ENCODE measurements around the gene NYNRIN.
"Not testable (repeated sequence)": the region's sequence is repeated elsewhere in the genome, so short reads cannot be mapped to it uniquely, and the experiment has no call there.

The NYNRIN gene

GRCh38 chr14:24370748-24371147, 28.1 kb upstream of the NYNRIN start:
- DNase-seq, result no peak

GRCh38 chr14:24371605-24372004, 27.2 kb upstream of the NYNRIN start:
- not testable (repeated sequence) for DNase-seq

- DNase-seq, result peak; percentile 38
Measured at GRCh38 chr14:24372701-24373416, 25.9 kb upstream of the NYNRIN start.

- no peak for DNase-seq
Measured at GRCh38 chr14:24376448-24377070, 22.2 kb upstream of the NYNRIN start.

GRCh38 chr14:24377126-24377525, 21.7 kb upstream of the NYNRIN start:
- peak; percentile 66 for DNase-seq

GRCh38 chr14:24377657-24378056, 21.1 kb upstream of the NYNRIN start:
- peak; percentile 92 for DNase-seq

- DNase-seq, result no peak
Measured at GRCh38 chr14:24378327-24378726, 20.5 kb upstream of the NYNRIN start.

GRCh38 chr14:24378981-24379906, 19.6 kb upstream of the NYNRIN start:
- DNase-seq, result no peak

GRCh38 chr14:24379907-24380730, 18.7 kb upstream of the NYNRIN start:
- no peak for DNase-seq

- DNase-seq, result no peak
Measured at GRCh38 chr14:24381363-24382063, 17.3 kb upstream of the NYNRIN start.

GRCh38 chr14:24382064-24382371, 16.8 kb upstream of the NYNRIN start:
- no peak for DNase-seq

- no peak for DNase-seq
Measured at GRCh38 chr14:24384169-24384568, 14.6 kb upstream of the NYNRIN start.

- no peak for DNase-seq
Measured at GRCh38 chr14:24385524-24385923, 13.3 kb upstream of the NYNRIN start.

GRCh38 chr14:24387009-24387345, 11.8 kb upstream of the NYNRIN start:
- DNase-seq, result no peak

GRCh38 chr14:24387579-24387978, 11.2 kb upstream of the NYNRIN start:
- not testable (repeated sequence) for DNase-seq

GRCh38 chr14:24388474-24389179, 10.2 kb upstream of the NYNRIN start:
- DNase-seq, result no peak

GRCh38 chr14:24389226-24389848, 9.5 kb upstream of the NYNRIN start:
- no peak for DNase-seq

GRCh38 chr14:24390701-24391468, 7.9 kb upstream of the NYNRIN start:
- DNase-seq, result no peak

GRCh38 chr14:24392325-24393091, 6.3 kb upstream of the NYNRIN start:
- peak; percentile 84 for DNase-seq

GRCh38 chr14:24394275-24394674, 4.5 kb upstream of the NYNRIN start:
- no peak for DNase-seq

Data from NCI-H510A treated with DMSO at 0.1 percent for 48 hours (cell line).